ENCODE results near the gene GSE1. TPM values are rescaled to one million over a fixed set of nuclear protein-coding genes. Genes with fewer than 3 reads are reported as not detected.

GSE1 gene
- total and polyA plus RNA-seq, 9 of the 15 experiments (the other 6 are each of a cell fraction or from before 2014, with no cell fraction given), result 12.2 to 244 (median 57.9) TPM

DNA sequence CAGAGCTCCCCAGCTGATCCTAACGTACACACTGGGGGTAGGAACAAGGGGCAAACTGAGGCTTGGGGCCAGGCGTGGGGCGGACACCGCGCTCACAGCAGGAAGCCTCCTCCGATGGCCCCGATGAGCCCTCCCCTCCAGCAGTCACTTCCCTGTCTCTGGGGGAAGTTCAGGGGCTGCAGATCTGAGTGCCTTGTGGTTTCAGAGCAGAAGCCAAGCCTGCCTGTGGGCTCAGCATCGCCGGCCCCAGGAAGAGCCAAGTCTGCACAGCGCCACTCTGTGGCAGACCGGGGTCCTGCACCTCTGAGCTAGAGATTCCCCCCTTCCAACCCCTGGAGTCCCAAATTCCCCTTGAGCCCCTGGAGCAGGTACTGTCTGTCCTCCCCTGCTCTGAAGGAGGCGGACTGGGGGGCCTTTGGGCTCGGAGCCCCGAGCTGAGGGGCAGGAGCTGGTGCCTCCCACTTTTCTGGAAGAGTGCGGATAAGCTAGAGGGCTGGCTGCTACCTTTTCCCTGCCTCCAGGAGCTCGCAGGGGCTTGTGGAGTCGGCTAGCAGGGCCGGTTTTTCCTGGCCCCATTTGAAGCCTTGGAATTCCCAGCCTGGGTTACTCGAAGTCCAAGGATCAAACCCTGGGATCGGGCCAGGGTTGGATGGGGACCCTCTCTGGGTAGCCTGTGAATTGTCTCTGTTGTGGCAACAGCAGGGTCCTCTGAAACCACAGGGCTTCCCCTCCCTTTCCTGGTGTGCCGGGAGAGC lies 2.9 kb downstream of the GSE1 start (continued):
- TF ChIP-seq STAG1 (CRISPR knock-in tag; IDR thresholded peaks at IDR 0.05; ENCODE audit: borderline replicate concordance) (no peak; the same call in 1 of the 2 replicates), RNF2 (IDR thresholded peaks at IDR 0.05) (peak; percentile 70), ZFP36 (IDR thresholded peaks at IDR 0.05; ENCODE audit: low read depth, low read length, partially characterized antibody) (no peak), CREM (IDR thresholded peaks at IDR 0.05; ENCODE audit: low read depth) (peak; percentile 64), FOSL1 (tag; conservative IDR thresholded peaks at IDR 0.05) (no peak), FUS (optimal IDR thresholded peaks at IDR 0.05; ENCODE audit: low read depth, low read length) (no peak), ZNF263 (CRISPR knock-in tag; IDR thresholded peaks at IDR 0.05; ENCODE audit: borderline replicate concordance) (no peak), KLF1 (tag; IDR thresholded peaks at IDR 0.05) (no peak), RBM22 (IDR thresholded peaks at IDR 0.05; ENCODE audit: low read depth, low read length, poor library complexity, severe bottlenecking) (no peak), ZC3H4 (CRISPR knock-in tag; IDR thresholded peaks at IDR 0.05; ENCODE audit: borderline replicate concordance) (no peak), ZNF197 (CRISPR knock-in tag; IDR thresholded peaks at IDR 0.05; ENCODE audit: low read depth) (no peak), NFRKB (IDR thresholded peaks at IDR 0.05; ENCODE audit: low read depth) (no peak), SIN3A (IDR thresholded peaks at IDR 0.05; ENCODE audit: borderline replicate concordance in 2 of 2, control insufficient read depth in 1 of 2, low read depth in 2 of 2, low read length in 2 of 2) (0 out of 4 replicates have a peak, but pooled peaks of 1 of the 2 experiments have one; percentile 38), HIVEP1 (CRISPR knock-in tag; IDR thresholded peaks at IDR 0.05) (no peak), MTA1 (IDR thresholded peaks at IDR 0.05; ENCODE audit: borderline replicate concordance) (no peak), ZNF354B (CRISPR knock-in tag; IDR thresholded peaks at IDR 0.05) (no peak), SPI1 (IDR thresholded peaks at IDR 0.05; ENCODE audit: borderline replicate concordance, low read depth, low read length) (peak; percentile 86), CBFA2T3 (IDR thresholded peaks at IDR 0.05) (peak; percentile 47), RUNX1 (IDR thresholded peaks at IDR 0.05; ENCODE audit: low read depth) (peak; percentile 36), ZBTB34 (CRISPR knock-in tag; IDR thresholded peaks at IDR 0.05) (no peak)
- TF ChIP-seq, protein P1, sequence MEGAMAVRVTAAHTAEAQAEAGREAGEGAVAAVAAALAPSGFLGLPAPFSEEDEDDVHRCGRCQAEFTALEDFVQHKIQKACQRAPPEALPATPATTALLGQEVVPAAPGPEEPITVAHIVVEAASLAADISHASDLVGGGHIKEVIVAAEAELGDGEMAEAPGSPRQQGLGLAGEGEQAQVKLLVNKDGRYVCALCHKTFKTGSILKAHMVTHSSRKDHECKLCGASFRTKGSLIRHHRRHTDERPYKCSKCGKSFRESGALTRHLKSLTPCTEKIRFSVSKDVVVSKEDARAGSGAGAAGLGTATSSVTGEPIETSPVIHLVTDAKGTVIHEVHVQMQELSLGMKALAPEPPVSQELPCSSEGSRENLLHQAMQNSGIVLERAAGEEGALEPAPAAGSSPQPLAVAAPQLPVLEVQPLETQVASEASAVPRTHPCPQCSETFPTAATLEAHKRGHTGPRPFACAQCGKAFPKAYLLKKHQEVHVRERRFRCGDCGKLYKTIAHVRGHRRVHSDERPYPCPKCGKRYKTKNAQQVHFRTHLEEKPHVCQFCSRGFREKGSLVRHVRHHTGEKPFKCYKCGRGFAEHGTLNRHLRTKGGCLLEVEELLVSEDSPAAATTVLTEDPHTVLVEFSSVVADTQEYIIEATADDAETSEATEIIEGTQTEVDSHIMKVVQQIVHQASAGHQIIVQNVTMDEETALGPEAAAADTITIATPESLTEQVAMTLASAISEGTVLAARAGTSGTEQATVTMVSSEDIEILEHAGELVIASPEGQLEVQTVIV (CRISPR knock-in tag; IDR thresholded peaks at IDR 0.05; ENCODE audit: borderline replicate concordance), result no peak
- TF ChIP-seq, protein P2, sequence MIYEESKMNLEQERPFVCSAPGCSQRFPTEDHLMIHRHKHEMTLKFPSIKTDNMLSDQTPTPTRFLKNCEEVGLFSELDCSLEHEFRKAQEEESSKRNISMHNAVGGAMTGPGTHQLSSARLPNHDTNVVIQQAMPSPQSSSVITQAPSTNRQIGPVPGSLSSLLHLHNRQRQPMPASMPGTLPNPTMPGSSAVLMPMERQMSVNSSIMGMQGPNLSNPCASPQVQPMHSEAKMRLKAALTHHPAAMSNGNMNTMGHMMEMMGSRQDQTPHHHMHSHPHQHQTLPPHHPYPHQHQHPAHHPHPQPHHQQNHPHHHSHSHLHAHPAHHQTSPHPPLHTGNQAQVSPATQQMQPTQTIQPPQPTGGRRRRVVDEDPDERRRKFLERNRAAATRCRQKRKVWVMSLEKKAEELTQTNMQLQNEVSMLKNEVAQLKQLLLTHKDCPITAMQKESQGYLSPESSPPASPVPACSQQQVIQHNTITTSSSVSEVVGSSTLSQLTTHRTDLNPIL (CRISPR knock-in tag; IDR thresholded peaks at IDR 0.05), result no peak
